ENCODE data around the gene EVC2. TPM values are rescaled to one million over a fixed set of nuclear protein-coding genes. Genes with fewer than 3 reads are reported as not detected.
A peak's percentile ranks its signal among the peaks of the same experiment; 100 is the strongest.

The EVC2 gene
- total and polyA plus RNA-seq, 2 experiments from 2014 or later: 4.3 to 8.1 TPM

GRCh38 chr4:5647351-5647750 lies 61.0 kb downstream of the EVC2 start:
- no peak overlapping the region for H3K27ac ChIP-seq
- in situ Hi-C loops (cut with MboI): no loop called here
- TF ChIP-seq EZH2 (IDR thresholded peaks at IDR 0.05; ENCODE audit: insufficient read depth, poor library complexity, severe bottlenecking) (no peak), EZH2phosphoT487 (IDR thresholded peaks at IDR 0.05; ENCODE audit: insufficient read depth, low read depth) (no peak)
- peaks cover 26% of the 10 kb centered on the region; the same call in 1 of the 2 replicates for H3K36me3 ChIP-seq (ENCODE audit: low read depth)
- no peaks in the 10 kb centered on the region for H3F3A ChIP-seq (ENCODE audit: insufficient read depth)
- no peaks in the 10 kb centered on the region for H3K9me3 ChIP-seq (ENCODE audit: low read depth)
- no peak for DNase-seq
- 78 to 79% methylated on average over 7 of the region's 7 CpGs for WGBS, 2 experiments (ENCODE audit: low coverage in 1 of 2, low lambda C conversion rate in 2 of 2, missing lambda C conversion rate in 2 of 2)
- no peak overlapping the region for H3K4me3 ChIP-seq
- H3K9me2 ChIP-seq (ENCODE audit: insufficient read depth): no peaks in the 10 kb centered on the region
- no peaks in the 10 kb centered on the region for H3K4me1 ChIP-seq (ENCODE audit: insufficient read depth)
- H3K79me2 ChIP-seq (ENCODE audit: insufficient read depth): no peaks in the 10 kb centered on the region
- H3K9ac ChIP-seq: no peak overlapping the region
- no peak overlapping the region for H2AFZ ChIP-seq
- no peaks in the 10 kb centered on the region for H3K27me3 ChIP-seq (replicated peaks; ENCODE audit: insufficient read depth)
- H4K20me1 ChIP-seq (ENCODE audit: insufficient read depth): no peaks in the 10 kb centered on the region
- H3K4me2 ChIP-seq (ENCODE audit: unreplicated experiment): no peak overlapping the region

DNA sequence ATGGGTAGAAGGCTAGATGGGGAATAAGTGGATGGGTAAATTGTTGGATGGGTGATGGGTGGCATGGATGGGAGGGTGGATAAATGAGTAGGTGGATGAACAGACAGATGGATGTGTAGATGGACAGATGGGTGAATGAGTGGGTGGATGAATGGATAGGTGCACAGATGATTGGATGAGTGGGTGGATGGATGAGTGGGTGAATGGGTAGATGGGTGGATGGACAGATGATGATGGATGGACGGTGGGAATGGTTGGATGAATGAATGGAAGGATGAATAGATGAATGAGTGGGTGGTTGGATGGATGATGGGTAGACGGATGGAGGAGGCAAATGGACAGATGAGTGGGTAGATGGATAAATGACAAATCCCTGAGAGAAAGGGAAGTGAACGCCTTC lies 68.3 kb downstream of the EVC2 start:
- no peak overlapping the region for H2AFZ ChIP-seq
- H3K36me3 ChIP-seq (ENCODE audit: low read depth): peaks cover 20% of the 10 kb centered on the region
- H3K79me2 ChIP-seq (ENCODE audit: insufficient read depth): no peaks in the 10 kb centered on the region
- no peak overlapping the region for H3K9ac ChIP-seq
- no peak overlapping the region for H3K4me3 ChIP-seq
- H3K27me3 ChIP-seq (replicated peaks; ENCODE audit: insufficient read depth): no peaks in the 10 kb centered on the region
- DNase-seq: no peak
- H3K9me3 ChIP-seq (ENCODE audit: low read depth): no peaks in the 10 kb centered on the region
- in situ Hi-C loops (cut with MboI): no loop called here
- peak overlapping the region; percentile 88; the same call in 1 of the 2 replicates for H3K27ac ChIP-seq
- no peak overlapping the region for H3K4me2 ChIP-seq (ENCODE audit: unreplicated experiment)
- peaks cover 47% of the 10 kb centered on the region for H3K4me1 ChIP-seq (ENCODE audit: insufficient read depth)
- peaks cover 55% of the 10 kb centered on the region for H3F3A ChIP-seq (ENCODE audit: insufficient read depth)
- H3K9me2 ChIP-seq (ENCODE audit: insufficient read depth): no peaks in the 10 kb centered on the region
- TF ChIP-seq EZH2phosphoT487 (IDR thresholded peaks at IDR 0.05; ENCODE audit: insufficient read depth, low read depth): no peak
- no peak for TF ChIP-seq EZH2 (IDR thresholded peaks at IDR 0.05; ENCODE audit: insufficient read depth, poor library complexity, severe bottlenecking)
- 78 to 91% methylated on average over 3 of the region's 3 CpGs for WGBS, 2 experiments (ENCODE audit: low coverage in 1 of 2, low lambda C conversion rate in 2 of 2, missing lambda C conversion rate in 2 of 2)
- no peaks in the 10 kb centered on the region for H4K20me1 ChIP-seq (ENCODE audit: insufficient read depth)

GRCh38 chr4:5639556-5639955 lies 68.8 kb downstream of the EVC2 start:
- in situ Hi-C loops (cut with MboI): no loop called here

GRCh38 chr4:5638976-5639375 lies 69.4 kb downstream of the EVC2 start:
- H3K36me3 ChIP-seq (ENCODE audit: low read depth): peaks cover 18% of the 10 kb centered on the region
- H3K27ac ChIP-seq: peak overlapping the region; percentile 88
- in situ Hi-C loops (cut with MboI): no loop called here
- H3K4me1 ChIP-seq (ENCODE audit: insufficient read depth): peaks cover 48% of the 10 kb centered on the region
- H3K79me2 ChIP-seq (ENCODE audit: insufficient read depth): no peaks in the 10 kb centered on the region
- H3F3A ChIP-seq (ENCODE audit: insufficient read depth): peaks cover 55% of the 10 kb centered on the region
- WGBS, 2 experiments (ENCODE audit: low coverage in 1 of 2, low lambda C conversion rate in 2 of 2, missing lambda C conversion rate in 2 of 2): 62 to 77% methylated on average over 4 of the region's 4 CpGs
- H3K27me3 ChIP-seq (replicated peaks; ENCODE audit: insufficient read depth): no peaks in the 10 kb centered on the region
- H2AFZ ChIP-seq: no peak overlapping the region
- no peaks in the 10 kb centered on the region for H3K9me2 ChIP-seq (ENCODE audit: insufficient read depth)
- H3K4me3 ChIP-seq: no peak overlapping the region
- H4K20me1 ChIP-seq (ENCODE audit: insufficient read depth): no peaks in the 10 kb centered on the region
- TF ChIP-seq EZH2phosphoT487 (IDR thresholded peaks at IDR 0.05; ENCODE audit: insufficient read depth, low read depth) (no peak), EZH2 (IDR thresholded peaks at IDR 0.05; ENCODE audit: insufficient read depth, poor library complexity, severe bottlenecking) (no peak)
- DNase-seq: peak; percentile 81
- H3K9me3 ChIP-seq (ENCODE audit: low read depth): no peaks in the 10 kb centered on the region
- H3K4me2 ChIP-seq (ENCODE audit: unreplicated experiment): peak overlapping the region; percentile 79
- peak overlapping the region; percentile 29; the same call in 1 of the 2 replicates for H3K9ac ChIP-seq

More at GRCh38 chr4:5639556-5639955, 68.8 kb downstream of the EVC2 start:
- H3K9me2 ChIP-seq (ENCODE audit: insufficient read depth): no peaks in the 10 kb centered on the region
- no peak for DNase-seq
- no peaks in the 10 kb centered on the region for H3K79me2 ChIP-seq (ENCODE audit: insufficient read depth)
- H3F3A ChIP-seq (ENCODE audit: insufficient read depth): peaks cover 55% of the 10 kb centered on the region
- H3K9me3 ChIP-seq (ENCODE audit: low read depth): no peaks in the 10 kb centered on the region
- no peak overlapping the region for H3K4me3 ChIP-seq
- 89 to 95% methylated on average over 3 of the region's 3 CpGs for WGBS, 2 experiments (ENCODE audit: low coverage in 1 of 2, low lambda C conversion rate in 2 of 2, missing lambda C conversion rate in 2 of 2)
- no peaks in the 10 kb centered on the region for H4K20me1 ChIP-seq (ENCODE audit: insufficient read depth)
- H2AFZ ChIP-seq: no peak overlapping the region
- TF ChIP-seq EZH2phosphoT487 (IDR thresholded peaks at IDR 0.05; ENCODE audit: insufficient read depth, low read depth): no peak
- no peak for TF ChIP-seq EZH2 (IDR thresholded peaks at IDR 0.05; ENCODE audit: insufficient read depth, poor library complexity, severe bottlenecking)
- no peaks in the 10 kb centered on the region for H3K27me3 ChIP-seq (replicated peaks; ENCODE audit: insufficient read depth)
- peaks cover 18% of the 10 kb centered on the region for H3K36me3 ChIP-seq (ENCODE audit: low read depth)
- H3K9ac ChIP-seq: no peak overlapping the region
- H3K4me2 ChIP-seq (ENCODE audit: unreplicated experiment): peak overlapping the region; percentile 79
- H3K27ac ChIP-seq: peak overlapping the region; percentile 88
- peaks cover 48% of the 10 kb centered on the region for H3K4me1 ChIP-seq (ENCODE audit: insufficient read depth)

Measured in GM23248 (cell line).